ENCODE results near the gene STK32C.
A peak's percentile ranks its signal among the peaks of the same experiment; 100 is the strongest.
"Not testable (repeated sequence)": the region's sequence is repeated elsewhere in the genome, so short reads cannot be mapped to it uniquely, and the experiment has no call there.

Gene STK32C

DNA sequence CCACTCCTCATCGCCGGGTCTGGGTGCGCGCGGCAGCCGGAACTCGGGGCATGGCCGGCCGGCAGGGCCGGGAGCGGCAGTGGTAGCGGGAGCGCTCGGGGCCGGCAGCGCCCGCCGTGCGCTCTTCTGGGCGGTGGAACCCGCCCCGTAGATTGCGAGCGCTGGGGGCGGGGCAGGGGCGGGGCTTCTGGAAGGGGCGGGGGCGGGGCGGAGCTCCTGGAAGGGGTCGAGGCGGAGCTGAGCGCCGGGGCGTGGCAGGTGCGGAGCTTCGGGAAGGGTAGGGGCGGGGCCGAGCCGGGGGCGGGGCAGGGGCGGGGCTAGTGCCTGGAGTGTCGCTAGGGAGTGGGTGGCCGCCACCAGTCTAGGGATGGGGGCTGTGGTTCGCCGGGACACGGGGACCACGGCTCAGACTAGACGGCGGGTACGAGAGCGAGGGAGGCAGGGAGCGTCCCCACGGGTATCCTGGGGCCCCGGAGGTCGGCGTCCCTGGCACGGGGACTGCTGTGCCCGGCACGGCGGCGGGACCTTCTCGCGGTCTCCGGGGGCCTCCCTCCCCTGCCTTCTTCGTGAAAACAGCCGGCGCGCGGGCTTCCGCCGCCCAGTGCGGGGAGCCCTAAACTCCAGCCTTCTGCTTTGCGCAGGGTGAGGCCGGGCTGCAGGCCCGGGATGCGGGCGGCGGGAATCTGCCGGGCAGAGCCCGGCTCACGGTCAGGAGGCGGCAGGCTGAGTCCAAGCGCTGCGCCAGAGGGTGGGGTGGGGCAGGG, at the start of gene STK32C:
Gene STK32C, minus strand, starts transcription at position 128 of the 764 bp plus-strand sequence. Its CDS starts 117 bp downstream, at position 11.
- DNase-seq, result peak; percentile 74

DNA sequence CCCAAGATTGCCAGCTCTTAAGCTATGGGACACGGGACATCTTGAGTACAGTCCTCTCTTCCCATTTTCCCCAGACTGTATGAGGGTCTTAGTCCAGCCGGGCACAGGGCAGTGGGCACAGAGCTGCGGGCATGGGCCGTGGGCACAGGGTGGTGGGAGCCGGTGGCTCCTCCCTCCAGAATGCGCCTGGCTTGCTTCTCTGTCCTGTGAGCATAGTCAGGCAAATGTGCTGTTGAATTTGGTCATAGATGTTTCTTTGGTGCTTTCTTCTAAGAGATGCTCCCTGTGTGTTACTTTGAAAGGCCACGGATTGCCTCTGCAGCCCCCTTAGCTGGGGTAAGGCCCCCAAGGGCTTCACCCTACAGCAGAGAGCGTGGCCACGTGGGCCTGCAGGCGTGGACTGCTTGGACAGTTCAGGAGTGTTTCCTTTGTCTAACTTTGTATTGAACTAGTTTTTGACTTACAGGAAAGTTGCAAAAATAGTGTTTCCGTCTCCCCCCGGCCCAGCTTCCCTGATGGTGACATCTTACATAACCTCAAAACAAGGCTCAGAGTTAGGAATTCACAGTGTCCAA, 49.0 kb upstream of the STK32C start:
- no peak for DNase-seq

DNA sequence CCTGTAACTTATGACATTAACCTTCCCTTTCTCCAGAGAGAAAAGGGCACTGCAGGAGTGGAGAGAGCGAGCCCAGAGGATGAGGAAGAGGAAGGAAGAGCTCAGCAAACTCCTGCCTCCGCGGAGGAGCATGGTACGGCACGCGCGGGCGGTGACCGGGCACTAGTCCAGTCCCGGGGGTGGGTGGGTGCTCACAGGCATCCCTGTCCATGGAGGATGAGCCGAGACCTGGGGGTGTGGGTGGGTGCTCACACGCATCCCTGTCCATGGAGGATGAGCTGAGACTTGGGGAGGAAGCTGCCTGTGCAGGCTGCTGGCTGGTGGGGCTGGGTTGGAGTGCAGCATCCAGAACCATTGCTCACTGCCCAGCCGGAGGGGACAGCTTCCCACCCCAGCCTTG, 48.0 kb upstream of the STK32C start:
- no peak for DNase-seq

DNA sequence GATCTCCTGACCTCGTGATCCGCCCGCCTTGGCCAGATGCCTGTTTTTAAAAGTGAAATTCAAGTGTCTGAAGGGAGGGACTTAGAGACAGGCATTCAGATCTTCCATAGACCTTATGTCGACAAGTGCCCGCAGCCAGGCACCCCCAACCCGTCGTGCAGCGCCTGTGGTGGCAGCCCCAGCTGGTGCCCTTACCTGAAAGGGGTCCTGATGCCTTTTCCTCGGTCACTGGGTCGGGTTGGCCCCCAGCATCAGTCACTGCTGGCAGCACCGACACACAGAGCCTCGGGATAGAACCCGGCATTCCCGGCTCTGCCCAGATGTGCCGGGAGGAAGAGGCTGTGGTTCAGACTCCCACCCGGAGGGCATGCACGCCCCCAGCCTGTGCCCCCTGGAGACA, 47.5 kb upstream of the STK32C start:
- no peak for DNase-seq

DNA sequence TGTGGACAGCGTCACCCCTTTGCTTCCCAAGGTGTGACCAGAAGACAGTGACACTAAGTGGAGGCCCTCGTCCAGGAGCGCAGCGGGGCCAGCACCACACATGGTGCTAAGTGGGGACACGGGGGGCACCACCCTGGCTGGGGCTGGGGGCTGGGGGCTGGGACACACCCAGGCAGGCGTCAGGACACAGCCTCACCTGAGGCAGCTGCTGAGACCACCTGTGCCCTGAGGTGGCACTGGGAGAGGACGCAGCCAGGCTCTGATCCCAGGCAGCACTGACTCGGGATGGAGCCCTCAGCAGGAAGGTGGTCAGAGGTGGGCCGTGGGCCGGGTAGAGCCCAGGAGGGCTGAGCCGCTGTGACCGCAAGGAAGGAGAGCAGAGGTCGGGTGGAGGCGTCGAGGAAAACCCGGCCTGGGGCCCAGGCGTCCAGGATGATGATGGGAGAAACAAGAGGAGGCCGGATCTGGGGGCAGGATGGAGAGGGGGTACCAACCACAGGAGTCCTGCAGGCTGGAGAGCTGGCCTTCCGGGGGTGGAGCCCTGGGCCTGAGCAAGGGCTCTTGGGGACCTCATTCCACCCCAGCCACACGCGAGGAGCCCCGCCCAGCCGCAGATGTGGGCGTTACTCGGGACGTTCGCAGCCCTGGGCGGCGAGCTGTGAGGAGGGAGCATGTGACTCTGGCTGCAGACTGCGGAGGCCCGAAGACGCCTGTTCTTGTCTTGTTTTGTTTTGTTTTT, 46.8 kb upstream of the STK32C start:
- no peak for DNase-seq

DNA sequence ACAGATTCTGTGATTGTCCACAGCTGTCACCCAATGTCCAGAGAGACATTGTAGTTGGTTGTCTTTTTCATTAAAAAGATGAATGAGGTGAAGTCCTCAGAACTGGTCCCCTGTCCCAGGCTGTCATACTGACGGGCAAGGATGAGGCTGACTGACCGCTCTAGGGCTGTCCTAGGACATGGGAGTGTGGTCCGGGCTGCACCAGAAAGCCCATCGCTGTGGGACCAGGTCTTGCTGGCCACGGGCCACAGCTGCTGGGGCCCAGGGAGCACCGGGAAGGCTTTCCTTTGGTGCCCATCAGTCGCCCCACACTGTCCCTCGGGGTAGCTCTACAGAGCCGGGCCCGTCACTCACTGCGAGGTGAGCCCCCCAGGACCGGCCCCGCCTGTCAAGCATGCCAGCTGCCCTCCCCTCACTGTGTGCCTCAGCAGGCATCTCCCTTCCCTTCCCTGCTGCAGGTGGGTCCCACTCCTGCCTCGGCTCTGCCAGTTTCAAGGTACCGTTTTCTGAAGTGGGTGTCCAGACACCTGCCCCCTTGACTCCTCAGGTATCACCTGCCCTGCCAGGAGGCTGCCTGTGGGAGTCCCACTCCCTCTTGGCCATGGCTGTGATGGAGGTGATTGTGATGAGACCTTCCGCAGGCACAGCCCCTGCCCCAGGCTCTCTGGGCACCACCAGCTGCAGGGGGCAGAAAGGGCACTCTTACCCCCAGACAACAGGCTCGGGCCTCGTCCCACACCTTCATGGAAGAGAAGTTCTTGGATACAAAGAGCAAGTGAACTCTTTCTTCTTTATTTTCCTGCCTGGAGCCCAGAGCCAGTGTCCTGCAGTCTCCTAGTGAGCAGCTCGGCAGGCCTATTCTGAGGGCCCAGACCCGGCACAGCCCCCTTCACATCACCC, 46.0 kb upstream of the STK32C start:
- DNase-seq, result no peak

DNA sequence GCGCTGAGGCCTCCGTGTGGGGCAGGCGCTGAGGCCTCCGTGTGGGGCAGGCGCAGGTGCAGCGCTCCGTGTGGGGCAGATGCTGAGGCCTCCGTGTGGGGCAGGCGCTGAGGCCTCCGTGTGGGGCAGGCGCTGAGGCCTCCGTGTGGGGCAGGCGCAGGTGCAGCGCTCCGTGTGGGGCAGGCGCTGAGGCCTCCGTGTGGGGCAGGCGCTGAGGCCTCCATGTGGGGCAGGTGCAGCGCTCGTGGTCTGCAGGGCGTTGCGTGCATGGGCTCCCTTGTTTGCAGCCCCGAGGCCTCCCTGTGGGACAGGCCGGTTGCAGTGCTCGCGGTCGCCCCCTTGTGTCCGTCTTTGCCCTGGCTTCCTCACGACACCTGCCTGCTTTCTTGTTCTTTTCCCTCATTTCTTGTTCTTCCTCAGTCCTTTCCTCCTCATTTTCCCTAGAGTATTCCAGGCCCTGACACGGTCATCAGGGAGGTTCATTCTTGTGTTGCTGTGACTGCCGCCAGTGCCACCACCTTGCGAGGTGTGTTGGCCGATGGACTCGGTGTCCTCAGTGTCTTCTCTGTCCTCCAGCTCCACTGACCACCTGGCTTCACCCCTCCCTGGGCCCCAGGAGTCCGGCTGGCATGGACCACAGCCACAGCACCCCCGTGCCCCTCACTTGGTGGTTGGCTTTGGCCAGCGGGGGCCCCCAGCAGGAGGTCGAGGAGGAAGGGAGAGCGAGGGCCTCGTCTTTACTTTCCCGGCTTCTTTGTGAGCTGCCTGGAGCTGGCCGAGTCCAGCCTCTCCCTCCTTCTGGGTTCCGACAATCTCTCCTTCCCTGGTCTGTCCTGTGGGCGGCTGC, 44.9 kb upstream of the STK32C start:
- not testable (repeated sequence) for DNase-seq

- DNase-seq, result no peak
Observed at GRCh38 chr10:132351611-132352010, 43.9 kb upstream of the STK32C start.

GRCh38 chr10:132350946-132351345, 43.2 kb upstream of the STK32C start:
- DNase-seq, result no peak

- DNase-seq, result no peak
Observed at GRCh38 chr10:132350391-132350790, 42.6 kb upstream of the STK32C start.

GRCh38 chr10:132349766-132350165, 42.0 kb upstream of the STK32C start:
- DNase-seq, result no peak

DNA sequence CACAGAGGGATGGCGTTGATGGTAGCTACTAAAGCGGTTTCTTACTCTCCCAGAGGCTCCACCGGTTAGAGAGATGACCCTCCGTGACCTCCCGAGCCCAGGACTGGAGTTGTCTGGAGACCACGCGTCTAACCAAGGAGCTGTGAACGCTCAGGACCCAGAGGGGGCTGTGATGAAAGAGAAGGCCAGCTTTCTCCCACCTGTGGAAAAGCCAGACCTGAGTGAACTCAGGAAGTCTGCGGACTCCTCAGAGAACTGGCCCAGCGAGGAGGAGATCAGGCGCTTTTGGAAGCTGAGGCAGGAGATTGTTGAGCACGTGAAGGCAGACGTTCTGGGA, 40.1 kb upstream of the STK32C start:
- no peak for DNase-seq

DNA sequence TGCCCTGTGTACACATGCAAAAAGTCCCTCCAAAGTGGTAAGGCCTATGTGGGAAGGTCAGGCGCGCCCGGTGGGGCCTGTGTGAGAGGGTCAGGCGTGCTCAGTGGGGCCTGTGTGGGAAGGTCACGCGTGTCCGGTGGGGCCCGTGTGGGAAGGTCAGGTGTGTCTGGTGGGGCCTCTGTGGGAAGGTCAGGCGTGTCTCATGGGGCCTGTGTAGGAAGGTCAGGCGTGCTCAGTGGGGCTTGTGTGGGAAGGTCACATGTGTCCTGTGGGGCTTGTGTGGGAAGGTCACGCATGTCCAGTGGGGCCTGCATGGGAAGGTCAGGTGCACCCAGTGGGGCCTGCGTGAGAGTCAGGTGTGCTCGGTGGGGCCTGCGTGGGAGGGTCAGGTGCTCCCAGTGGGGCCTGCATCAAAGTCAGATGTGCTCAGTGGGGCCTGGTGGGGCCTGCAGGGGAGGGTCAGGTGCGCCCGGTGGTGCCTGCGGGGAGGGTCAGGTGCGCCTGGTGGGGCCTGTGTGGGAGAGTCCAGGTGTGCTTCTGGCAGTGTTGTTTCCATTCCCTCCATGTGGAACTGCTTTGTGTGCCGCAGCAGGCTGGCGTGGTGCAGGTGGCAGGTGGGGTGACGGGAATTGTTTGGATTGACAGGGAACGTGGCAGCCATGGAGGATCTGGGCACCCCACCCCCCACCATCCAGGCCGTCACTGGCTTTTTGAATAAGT, 39.6 kb upstream of the STK32C start:
- no peak for DNase-seq

- DNase-seq, result no peak
Observed at GRCh38 chr10:132346806-132347205, 39.1 kb upstream of the STK32C start.

- no peak for DNase-seq
Observed at GRCh38 chr10:132345345-132345744, 37.6 kb upstream of the STK32C start.

DNA sequence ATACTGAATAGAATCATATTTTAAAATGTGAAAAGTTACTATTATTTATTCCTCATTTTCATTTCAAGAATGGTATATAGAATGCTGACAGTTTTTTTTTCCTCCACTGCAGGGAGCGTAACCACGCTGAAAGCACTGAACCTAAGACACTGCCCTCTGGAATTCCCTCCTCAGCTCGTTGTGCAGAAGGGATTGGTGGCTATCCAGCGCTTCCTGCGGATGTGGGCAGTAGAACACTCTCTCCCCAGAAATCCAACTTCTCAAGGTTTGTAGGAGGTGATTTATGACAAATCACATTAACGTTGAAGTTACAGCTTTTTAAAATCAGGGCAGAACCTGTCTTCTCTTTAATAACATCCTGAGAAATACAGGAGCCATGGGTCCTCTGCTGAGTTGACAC, 36.6 kb upstream of the STK32C start:
- DNase-seq, result no peak

DNA sequence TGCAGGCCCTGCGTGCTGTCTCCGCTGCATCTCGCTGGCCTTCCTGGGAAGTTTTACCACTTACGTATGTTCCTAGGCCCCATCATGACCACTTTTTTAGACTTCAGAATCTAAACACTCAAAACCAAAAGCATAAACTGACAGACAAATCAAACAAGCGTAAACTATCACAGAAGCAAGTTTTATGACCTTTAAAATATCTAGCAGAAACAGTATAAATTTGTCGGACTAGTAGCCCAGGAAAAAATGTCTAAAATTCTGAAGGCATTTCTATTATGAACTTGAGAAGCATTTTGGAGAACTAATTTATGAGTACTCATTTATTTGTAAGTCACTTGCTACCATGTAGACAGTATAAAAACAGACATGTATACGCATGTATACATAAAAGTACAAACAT, 34.8 kb upstream of the STK32C start:
- no peak for DNase-seq

- DNase-seq, result no peak
Observed at GRCh38 chr10:132341781-132342180, 34.0 kb upstream of the STK32C start.

DNA sequence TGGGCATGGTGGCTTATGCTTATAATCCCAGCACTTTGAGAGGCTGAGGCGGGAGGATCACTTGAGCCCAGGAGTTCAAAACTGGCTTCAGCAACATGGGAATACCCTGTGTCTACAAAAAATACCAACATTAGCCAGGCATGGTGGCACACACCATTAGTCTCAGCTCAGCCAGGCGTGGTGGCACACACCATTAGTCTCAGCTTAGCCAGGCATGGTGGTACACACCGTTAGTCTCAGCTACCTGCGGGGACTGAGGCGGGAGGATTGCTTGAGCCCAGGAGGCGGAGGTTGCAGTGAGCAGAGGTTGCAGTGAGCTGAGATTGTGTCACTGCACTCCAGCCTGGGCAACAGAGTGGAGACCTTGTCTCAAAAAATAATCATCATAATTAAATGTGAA, 33.3 kb upstream of the STK32C start:
- DNase-seq, result no peak

DNA sequence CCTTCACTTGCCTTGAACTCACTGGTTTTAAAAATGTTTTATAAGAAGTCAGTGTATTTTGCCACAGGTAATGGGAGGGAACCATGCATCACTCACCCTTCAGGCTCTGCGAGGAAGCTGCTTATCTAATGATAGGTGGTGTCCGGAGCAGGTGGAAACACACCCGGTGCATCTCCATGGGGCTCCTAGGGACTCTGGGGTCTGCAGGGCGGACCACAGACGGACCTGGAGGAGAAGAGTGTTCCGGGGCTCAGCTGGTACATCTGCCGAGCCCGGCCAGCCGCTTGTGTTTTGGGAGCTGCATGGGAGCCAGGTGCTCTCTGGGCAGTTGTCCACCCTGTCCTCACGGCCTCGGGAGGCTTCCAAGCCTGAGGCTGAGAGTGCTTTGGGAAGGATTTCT, 31.5 kb upstream of the STK32C start:
- no peak for DNase-seq

GRCh38 chr10:132338876-132339275, 31.1 kb upstream of the STK32C start:
- DNase-seq, result no peak

- DNase-seq, result not testable (repeated sequence)
Observed at GRCh38 chr10:132337854-132338253, 30.1 kb upstream of the STK32C start.

Measured in MV-4-11 (cell line).